ENCODE data around the gene LRP3.
"Not testable (repeated sequence)": the region's sequence is repeated elsewhere in the genome, so short reads cannot be mapped to it uniquely, and the experiment has no call there.

Gene LRP3

DNA sequence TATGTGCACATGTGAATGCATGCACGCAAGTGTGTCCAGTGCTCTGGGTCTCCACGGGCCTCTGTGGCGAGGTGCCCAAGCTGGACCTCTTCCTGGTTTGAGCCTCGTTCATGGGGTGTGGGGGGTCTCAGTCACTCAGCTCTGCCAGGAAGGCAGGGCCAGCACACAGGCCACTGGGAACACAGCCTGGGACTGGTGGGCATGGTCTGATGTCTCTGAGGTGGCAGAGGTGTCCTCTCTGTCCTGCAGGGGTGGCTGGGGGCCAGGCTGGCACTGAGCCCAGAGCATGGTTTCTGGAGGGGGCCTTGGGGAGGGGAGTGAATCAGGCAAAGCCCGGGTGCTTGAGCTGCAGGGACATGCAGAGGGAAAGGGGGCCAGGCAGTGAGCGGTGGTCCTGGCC lies 9.4 kb downstream of the LRP3 start:
- DNase-seq: no peak

DNA sequence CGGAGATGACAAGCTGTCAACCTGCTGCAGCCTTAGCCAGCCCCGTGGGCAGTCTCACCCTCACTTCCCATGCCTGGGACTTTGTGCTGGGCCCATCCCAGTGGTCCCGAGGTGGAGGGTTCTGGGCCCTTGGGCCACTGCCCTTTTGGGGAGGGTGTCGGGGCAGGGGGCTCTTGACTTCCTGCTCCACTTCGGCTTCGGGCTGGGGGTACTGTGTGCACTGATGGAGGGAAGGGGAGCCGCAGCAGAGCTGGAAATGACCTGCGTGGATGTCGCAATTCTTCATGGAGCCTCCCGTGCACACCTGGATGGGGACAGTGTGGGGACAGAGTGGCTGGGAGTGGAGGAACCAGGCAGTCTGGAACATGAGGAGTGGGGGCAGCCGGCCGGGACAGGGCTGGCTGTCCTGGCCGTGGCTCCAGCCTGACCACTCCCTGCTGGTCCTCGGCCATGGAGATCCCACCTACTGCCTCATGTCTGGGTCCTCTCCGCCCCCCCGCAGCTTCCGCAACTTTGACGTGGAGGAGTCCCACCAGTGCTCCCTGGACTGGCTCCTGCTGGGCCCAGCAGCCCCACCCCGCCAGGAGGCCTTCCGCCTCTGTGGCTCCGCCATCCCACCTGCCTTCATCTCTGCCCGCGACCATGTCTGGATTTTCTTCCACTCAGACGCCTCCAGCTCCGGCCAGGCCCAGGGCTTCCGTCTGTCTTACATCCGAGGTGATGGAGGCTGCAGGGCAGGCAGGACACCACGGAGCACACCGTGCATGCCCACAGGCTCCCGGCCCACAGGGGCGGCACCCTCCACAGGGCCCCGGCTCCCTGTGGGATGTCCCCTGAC lies 10.2 kb downstream of the LRP3 start:
- DNase-seq: no peak

DNA sequence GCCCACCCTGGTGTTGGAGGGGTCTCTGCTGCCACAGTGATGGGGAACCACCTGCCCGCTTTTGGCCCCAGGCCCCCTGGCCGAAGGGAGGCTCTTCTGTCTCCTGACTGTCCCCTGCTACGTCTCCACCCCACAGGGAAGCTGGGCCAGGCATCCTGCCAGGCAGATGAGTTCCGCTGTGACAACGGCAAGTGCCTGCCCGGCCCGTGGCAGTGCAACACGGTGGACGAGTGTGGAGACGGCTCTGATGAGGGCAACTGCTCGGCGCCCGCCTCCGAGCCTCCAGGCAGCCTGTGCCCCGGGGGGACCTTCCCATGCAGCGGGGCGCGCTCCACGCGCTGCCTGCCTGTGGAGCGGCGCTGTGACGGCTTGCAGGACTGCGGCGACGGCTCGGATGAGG lies 11.0 kb downstream of the LRP3 start:
- DNase-seq: no peak

DNA sequence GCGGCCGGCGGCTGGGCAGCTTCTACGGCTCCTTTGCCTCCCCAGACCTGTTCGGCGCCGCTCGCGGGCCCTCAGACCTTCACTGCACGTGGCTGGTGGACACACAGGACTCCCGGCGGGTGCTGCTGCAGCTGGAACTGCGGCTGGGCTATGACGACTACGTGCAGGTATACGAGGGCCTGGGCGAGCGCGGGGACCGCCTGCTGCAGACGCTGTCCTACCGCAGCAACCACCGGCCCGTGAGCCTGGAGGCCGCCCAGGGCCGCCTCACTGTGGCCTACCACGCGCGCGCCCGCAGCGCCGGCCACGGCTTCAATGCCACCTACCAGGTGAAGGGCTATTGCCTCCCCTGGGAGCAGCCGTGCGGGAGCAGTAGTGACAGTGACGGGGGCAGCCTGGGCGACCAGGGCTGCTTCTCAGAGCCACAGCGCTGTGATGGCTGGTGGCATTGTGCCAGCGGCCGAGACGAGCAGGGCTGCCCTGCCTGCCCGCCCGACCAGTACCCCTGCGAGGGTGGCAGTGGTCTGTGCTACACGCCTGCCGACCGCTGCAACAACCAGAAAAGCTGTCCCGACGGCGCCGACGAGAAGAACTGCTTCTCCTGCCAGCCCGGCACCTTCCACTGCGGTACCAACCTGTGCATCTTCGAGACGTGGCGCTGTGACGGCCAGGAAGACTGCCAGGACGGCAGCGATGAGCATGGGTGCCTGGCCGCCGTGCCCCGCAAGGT lies 11.6 kb downstream of the LRP3 start:
- DNase-seq: no peak

DNA sequence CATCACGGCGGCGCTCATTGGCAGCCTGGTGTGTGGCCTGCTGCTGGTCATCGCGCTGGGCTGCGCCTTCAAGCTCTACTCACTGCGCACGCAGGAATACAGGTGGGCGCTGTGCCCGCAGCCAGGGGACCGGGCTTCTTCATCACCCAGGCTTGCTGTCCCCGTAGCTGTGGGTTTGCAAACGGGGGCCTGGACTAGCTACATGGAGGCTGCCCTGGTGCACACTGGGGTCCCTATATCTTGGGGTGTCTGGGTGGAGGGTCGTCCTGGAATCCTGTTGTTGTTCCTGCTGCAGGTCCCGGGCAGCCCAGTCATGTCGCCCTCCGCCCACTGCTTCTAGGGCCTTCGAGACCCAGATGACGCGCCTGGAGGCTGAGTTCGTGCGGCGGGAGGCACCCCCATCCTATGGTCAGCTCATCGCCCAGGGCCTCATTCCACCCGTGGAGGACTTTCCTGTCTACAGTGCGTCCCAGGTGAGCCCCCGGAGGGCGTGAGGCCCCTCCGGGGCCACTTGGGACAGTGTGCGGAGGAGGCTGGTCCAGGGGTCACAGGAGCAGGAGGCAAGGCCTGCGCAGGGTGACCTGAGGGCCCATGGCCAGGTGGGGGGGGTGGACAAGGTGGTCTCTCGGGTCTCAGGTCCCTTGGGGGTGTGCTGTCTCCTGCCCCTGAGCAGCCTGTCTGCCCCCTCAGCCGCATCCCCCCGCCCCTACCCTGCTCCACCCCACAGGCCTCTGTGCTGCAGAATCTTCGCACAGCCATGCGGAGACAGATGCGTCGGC lies 12.3 kb downstream of the LRP3 start:
- DNase-seq: no peak

DNA sequence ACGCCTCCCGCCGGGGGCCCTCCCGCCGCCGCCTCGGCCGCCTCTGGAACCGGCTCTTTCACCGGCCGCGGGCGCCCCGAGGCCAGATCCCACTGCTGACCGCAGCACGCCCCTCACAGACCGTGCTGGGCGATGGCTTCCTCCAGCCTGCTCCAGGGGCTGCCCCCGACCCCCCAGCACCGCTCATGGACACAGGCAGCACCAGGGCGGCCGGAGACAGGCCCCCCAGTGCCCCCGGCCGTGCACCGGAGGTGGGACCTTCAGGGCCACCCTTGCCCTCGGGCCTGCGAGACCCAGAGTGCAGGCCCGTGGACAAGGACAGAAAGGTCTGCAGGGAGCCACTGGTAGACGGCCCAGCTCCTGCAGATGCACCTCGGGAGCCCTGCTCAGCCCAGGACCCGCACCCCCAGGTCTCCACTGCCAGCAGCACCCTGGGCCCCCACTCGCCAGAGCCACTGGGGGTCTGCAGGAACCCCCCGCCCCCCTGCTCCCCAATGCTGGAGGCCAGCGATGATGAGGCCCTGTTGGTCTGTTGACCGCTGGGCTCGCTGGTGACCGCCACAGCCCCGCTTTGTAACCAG lies 13.0 kb downstream of the LRP3 start:
- DNase-seq: no peak

DNA sequence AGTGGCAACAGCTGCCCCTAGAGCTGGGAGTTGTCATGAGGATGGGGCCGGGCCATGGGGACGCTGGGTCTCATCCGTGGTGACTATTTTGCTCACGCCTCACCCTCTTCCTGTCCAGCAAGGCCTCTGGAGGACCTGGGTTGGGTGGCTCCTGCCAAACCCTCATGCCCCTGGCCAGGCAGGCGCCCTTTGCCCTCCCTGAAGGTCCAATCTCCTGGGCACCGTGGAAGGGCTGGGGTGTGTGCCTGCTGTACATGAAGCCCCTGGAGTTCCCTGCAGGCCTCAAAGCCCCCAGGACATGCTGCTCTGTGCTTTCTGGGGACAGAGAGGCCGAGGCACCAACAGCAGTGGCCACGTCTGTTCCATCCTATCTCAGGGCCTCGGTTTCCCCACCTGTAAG lies 13.8 kb downstream of the LRP3 start:
- no peak for DNase-seq

DNA sequence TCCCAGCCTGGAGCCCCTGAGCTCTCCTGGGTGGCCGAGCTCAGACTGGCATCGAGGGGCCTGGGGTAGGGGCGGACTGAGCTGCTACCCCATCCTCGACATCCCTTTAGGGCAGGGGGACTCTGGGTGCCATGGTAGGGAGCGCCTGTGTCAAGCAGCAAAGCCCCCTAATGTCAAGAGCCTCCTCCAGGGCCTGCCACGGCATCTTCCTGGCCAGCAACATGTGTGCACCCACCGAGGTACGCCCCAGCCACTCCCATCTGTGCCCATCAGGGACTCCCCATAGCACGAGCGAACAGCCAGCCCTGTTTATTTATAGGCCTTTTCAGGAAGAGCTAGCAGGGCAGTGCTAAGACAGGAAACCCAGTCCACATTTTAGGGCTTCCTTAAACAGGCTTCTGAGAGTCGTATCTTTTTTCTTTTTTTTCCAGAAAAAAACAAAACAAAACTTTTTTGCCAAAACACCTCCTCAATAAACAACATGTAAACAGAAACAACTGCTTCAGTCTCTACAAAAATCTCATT lies 14.3 kb downstream of the LRP3 start:
- DNase-seq: no peak

DNA sequence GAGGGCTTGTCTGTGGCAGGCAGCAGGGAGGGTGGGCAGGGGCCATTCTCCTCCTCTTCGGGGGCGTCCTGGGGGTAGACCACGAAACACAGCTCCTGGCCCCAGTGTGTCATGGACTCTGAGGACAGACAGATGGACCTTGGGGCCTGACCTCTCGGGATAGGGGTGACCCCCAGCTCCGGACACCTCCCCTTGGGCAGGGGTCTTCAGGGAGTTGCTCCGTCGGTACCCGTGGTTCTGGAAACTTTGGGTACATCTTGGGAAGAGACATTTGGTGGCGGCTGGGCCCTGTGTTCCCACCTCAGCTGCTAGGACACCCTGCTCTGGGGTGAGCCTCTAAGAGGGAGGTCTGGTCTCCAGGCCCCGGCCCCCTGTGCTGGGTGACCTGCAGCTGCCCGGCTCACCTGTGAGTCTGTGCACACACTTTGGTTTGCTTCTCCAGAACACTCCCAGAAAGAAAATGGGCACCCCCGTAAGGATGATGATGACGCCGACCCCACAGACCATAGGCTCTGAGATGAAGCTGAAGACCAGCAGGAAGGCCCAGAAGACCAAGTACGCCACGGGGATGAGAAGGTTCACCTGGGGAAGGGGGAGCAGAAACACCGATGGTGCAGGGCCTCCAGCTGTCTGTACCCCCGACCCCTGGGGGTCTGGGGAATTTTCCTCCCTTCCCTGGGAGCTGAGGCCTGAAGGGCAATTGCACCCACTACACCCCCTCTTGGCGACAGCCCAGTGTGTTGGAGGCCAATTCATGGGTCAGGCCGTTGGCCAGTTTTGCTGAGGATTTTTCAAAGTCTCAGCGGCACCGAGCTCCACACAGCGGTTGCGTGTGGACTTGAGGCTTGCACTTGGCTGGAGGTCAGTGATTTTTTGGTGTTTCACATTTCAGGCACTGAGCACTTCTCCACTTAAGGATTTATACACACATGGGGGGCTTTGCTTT lies 15.0 kb downstream of the LRP3 start:
- DNase-seq: no peak

DNA sequence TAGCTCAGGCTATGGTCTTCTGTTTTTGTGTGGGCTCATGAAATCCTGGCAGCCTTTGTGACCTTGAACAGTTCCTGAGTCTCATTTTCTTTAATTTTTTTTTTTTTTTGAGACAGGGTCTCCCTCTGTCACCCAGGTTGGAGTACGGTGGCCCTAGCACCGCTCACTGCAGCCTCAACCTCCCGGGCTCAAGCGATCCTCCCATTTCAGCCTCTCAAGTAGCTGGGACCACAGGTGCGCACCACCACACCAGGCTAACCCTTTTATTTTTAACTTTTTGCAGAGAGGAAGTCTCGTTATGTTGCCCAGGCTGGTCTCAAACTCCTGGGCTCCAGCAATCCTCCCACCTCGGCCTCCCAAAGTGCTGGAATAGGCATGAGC lies 15.7 kb downstream of the LRP3 start:
- DNase-seq: not testable (repeated sequence)

DNA sequence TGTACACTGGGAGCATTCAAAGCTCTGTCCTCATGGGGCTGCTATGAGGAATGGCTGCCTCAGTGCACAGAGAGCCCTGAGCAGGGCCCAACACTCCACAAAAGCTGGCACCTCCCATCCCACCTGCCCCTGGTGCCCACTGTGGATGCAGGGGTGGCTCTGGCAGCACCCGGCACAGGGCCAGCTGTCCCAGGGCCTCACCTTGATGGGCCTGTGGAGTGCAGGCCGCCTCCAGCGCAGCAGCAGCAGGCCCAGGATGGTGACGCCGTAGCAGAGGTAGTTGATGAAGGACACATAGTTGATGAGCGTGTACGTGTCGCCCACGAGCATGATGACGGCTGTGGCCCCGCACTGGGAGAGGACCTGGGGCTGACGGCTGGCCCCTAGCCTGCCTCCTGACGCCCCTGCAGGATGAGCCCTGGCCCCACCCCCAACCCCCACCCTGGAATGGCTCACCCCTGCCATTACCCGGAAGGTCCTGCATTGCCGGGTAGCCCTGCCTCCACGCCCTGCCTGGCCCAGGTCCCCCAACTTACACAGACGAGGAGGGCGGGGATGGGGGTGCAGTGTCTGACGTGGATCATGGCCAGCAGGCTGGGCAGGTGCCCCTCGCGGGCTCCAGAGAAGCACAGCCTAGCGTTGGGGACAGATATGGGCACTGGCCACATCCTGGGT lies 16.3 kb downstream of the LRP3 start:
- no peak for DNase-seq

DNA sequence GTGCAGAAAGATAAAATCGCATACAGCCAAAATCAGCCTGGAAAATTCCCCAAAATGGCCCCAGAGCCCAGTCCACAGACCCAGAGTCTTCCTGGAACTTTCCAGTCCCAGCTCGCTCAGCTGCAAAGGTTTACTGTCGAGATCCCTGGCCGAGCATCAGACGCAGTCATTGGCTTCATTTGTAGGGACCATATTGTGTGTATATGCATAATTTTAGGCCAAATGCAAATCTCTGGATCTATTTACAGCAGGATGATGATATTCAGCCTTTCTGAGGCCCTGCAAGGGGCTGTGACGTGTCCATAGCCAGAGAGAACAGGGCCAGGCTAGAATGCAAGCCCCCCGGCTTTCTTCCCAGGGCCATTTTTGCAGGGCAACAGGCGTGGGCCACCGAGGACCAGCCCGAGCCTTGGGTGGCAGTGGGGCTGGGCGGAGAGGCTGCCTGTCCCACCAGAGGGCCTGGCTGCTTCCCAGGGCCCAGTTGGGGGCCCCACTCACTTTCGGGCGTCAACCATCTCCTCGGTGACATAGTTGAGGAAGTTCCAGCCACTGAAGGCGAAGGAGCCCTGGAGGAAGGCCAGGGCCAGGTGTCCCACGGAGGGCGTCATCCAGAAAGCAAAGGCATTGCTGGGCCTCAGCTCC lies 17.8 kb downstream of the LRP3 start:
- no peak for DNase-seq

DNA sequence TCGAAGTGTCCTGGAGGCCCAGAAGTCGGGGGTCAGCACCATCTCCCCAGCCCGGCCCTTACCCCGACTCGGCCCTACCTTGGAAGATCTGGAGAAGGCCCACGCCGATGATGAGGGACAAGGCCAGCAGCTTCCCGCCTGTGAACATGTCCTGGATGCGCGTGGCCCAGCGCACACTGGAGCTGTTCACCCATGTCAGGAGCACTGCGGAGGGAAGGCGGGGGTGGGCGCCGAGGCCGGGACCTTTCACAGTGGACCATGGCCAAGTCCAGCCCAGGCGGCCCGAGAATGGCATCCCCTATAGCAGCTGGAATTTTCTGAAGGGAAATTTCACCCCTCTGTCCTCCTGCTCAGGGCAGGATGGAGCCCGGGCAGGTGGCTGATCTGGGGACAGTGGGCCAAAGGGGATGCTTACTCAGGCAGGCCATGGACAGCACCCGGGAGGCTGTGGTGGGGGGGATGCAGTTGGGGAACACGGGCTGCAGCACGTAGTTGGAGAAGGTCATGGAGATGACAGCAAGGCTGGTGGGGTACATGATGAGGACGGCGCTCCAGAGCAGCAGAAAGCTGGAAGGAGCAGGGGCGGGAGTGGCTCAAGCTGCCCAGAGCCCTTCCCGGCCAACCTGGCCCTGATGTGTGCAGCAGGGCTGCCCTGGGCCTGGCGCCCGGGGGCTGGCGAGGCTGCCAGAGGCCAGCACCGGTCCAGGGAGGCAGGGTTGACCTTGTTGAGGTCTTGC lies 18.5 kb downstream of the LRP3 start:
- no peak for DNase-seq

DNA sequence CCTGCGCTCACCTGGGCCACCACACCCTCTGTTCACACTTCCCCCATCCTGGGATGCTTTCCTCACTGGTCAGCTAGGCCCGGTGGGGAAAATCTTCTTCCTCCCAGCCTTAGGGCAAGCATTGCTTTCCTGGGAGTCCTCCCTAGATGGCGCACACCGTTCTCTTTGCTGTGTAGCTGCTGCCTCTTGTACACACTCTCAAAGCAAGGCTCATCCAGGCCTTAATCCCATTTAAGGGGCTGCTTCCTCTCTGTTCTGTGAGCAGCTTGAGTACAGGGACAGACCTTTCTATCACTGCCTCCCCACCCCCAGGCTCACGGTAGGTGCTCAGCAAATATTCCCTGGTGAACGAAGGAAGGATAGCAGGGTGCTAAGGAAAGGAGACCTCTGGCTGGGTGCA lies 20.5 kb downstream of the LRP3 start:
- DNase-seq: no peak

DNA sequence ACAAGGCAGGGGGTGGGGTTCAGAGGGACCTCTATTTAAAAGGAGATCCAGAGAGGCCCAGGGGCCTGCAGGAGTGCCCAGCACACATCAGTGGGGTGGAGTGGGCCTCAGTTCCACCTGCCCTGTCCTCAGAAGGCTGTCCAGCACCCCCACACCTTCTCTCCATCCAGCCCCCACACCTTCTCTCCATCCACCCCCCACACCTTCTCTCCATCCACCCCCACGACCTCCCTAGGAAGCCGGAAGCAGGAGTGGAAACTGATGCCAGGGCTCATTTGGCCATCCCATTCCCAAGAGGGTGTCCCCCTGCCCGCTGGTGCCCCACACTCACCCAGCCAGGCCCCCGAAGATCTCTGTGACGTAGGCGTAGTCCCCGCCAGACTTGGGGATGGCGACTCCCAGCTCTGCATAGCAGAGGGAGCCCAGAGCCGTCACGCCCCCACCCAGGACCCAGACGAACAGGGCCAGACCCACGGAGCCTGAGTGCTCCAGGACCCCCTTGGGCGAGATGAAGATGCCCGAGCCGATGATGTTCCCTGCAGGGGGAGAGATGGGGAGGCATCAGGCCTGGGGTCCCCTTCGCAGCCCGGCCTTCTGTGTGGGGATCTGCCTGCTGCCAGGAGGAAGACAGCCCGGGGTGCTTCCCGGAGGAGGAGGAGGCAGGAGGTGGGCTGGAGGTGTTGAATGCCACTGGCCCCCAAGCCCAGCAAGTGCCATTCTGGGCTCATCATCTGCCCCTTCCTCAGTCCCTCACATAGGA lies 21.5 kb downstream of the LRP3 start:
- no peak for DNase-seq

DNA sequence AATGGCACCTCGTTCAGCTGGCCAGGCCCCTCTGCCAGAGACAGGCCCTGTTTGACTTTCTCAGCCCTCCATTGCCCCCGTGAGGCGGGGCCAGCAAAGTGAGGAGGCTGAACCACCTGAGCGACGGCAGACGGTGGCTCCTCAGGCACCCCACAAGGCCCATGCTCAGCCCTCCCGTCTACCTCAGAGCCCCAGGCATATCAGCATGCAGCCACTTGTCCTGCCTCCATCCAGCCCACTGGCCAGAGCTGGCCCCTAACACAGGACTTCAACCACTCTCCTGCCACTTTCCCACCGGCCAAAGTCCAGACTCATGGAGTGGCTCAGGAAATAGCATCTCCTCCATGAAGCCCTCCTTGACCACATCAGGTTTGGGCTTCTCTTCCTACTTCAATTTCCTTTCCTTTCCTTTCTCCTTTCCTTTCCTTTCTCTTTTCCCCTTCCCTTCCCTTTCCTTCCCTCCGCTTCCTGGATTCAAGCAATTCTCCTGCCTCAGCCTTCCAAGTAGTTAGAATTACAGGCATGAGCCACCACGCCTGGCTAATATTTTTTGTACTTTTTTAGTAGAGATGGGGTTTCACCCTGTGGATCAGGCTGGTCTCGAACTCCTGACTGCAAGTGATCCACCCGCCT lies 22.2 kb downstream of the LRP3 start:
- no peak for DNase-seq

DNA sequence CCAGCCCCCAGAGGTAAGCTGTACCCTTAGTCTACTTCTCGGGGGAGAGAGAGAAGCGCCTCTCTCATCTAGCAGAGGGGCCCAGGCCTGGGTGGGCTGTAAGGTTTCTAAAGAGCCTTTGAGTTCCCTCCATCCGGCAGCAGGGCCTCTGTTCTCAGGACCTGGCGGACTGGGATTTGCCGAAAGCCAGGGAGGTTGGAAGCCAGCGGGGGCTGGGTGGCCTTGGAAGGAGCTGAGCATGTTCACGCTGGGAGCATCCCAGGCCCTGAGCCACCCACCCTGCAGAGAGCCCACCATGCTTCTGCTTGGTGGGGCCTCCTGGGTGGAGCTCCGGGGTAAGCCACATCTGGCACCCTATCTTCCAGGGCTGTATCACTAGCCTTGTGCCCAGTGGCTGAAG lies 23.8 kb downstream of the LRP3 start:
- DNase-seq: no peak

DNA sequence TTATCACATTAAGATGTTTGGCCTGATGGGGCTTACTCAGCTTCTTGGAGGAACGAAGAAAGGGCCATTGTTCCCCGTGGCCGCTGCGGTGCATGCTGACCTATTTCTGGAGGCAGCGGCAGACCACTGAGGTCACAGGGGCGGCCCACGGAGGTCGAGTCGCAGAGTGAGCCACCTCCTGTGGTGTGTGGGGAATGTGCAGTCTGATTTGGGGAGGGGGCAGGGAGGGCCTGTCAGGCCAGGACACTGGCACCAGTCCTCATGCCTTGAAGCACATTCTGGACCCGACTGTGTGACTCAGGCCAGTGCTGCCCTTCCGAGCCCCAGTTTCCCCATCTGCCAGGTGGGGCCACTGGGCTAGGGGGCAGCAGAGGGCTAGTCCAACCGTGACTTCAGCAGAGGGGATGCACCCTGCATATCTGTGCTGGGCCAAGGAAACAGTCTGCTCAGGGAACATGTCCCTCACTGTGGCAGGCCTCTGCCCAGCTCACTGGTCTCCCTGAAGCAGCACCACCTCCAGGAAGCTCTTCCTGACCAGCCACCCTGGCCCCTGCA lies 25.2 kb downstream of the LRP3 start:
- no peak for DNase-seq
